Hepatocyte (in vitro differentiated cells): ENCODE results near the gene RAF1. TPM values are rescaled to one million over a fixed set of nuclear protein-coding genes. Genes with fewer than 3 reads are reported as not detected.

Source experiments
- DNase-seq: peaks from one replicate; pipeline ENCODE4 v3.0.0-alpha.2; 2016; ENCODE audit warnings: low spot score
- H2AFZ ChIP-seq: fragments of 200-600 bp; sonication (generic); 2 replicates; pipeline ENCODE4 v1.6.0; 2016; ENCODE audit warnings: antibody characterized with exemption, mild to moderate bottlenecking
- H3K27ac ChIP-seq: fragments of 200-600 bp; sonication (generic); 2 replicates; pipeline ENCODE4 v1.5.1; 2016; ENCODE audit warnings: mild to moderate bottlenecking
- H3K27me3 ChIP-seq: fragments of 200-600 bp; sonication (generic); 2 replicates; pipeline ENCODE4 v1.6.1; 2016
- H3K36me3 ChIP-seq: fragments of 200-600 bp; sonication (generic); replicated peaks from 2 replicates; pipeline ENCODE4 v1.5.1; 2016; ENCODE audit warnings: low read depth; ENCODE audit not compliant: insufficient read depth
- H3K4me1 ChIP-seq: fragments of 200-600 bp; sonication (generic); 2 replicates; pipeline ENCODE4 v1.5.1; 2016; ENCODE audit warnings: mild to moderate bottlenecking, moderate library complexity; ENCODE audit not compliant: insufficient read depth
- H3K4me2 ChIP-seq: fragments of 200-600 bp; sonication (generic); 2 replicates; pipeline ENCODE4 v1.6.0; 2016
- H3K4me3 ChIP-seq: fragments of 200-600 bp; sonication (generic); 2 replicates; pipeline ENCODE4 v1.5.1; 2016; ENCODE audit warnings: mild to moderate bottlenecking
- H3K79me2 ChIP-seq: fragments of 200-600 bp; sonication (generic); 2 replicates; pipeline ENCODE4 v1.6.0; 2017; ENCODE audit warnings: mild to moderate bottlenecking
- H3K9me2 ChIP-seq: fragments of 200-600 bp; sonication (generic); replicated peaks from 2 replicates; pipeline ENCODE4 v1.6.0; 2017; ENCODE audit warnings: mild to moderate bottlenecking; ENCODE audit not compliant: insufficient read depth
- H3K9me3 ChIP-seq: fragments of 200-600 bp; sonication (generic); 2 replicates; pipeline ENCODE4 v1.5.1; 2016; ENCODE audit warnings: low read depth, mild to moderate bottlenecking
- H4K20me1 ChIP-seq: fragments of 200-600 bp; sonication (generic); 2 replicates; pipeline ENCODE4 v1.6.0; 2016; ENCODE audit warnings: mild to moderate bottlenecking; ENCODE audit not compliant: insufficient read depth, poor library complexity, severe bottlenecking
- EZH2 ChIP-seq: fragments of 200-600 bp; sonication (generic); IDR thresholded peaks from 2 replicates; pipeline ENCODE4 v1.6.1; 2016; ENCODE audit warnings: antibody characterized with exemption, mild to moderate bottlenecking, borderline replicate concordance
- EZH2phosphoT487 ChIP-seq: fragments of 200-600 bp; sonication (generic); IDR thresholded peaks from one replicate; pipeline ENCODE4 v1.6.1; 2018; ENCODE audit warnings: antibody characterized with exemption, mild to moderate bottlenecking, low read depth, moderate library complexity; ENCODE audit not compliant: unreplicated experiment, severe bottlenecking
- WGBS: methylation state at CpG from one replicate; pipeline ENCODE4 v1.1.6; 2016; ENCODE audit warnings: low lambda C conversion rate; ENCODE audit errors: missing lambda C conversion rate; 5-methylcytosine and 5-hydroxymethylcytosine counted together
- polyA plus RNA-seq: library from polyadenylated mRNA; unstranded; fragments of >200 nt; fragmentation: Nextera tagmentation; extraction: Ambion mirVana; gene quantifications from 2 replicates; pipeline ENCODE4 v1.2.1, GENCODE V29; 2016
- total RNA-seq: library from RNA; depleted of rRNA; stranded (reverse); fragments of >200 nt; gene quantifications from 2 replicates; pipeline ENCODE4 v1.2.3, GENCODE V29; 2014
- TF ChIP-seq, protein P1 (sequence below): fragments of 200-600 bp; sonication (generic); IDR thresholded peaks from 2 replicates; pipeline ENCODE4 v1.5.1; 2016; ENCODE audit warnings: antibody characterized with exemption, mild to moderate bottlenecking; ENCODE audit not compliant: poor library complexity

Gene RAF1
- total and polyA plus RNA-seq, 2 experiments from 2014 or later = 79.8 to 118 TPM

DNA sequence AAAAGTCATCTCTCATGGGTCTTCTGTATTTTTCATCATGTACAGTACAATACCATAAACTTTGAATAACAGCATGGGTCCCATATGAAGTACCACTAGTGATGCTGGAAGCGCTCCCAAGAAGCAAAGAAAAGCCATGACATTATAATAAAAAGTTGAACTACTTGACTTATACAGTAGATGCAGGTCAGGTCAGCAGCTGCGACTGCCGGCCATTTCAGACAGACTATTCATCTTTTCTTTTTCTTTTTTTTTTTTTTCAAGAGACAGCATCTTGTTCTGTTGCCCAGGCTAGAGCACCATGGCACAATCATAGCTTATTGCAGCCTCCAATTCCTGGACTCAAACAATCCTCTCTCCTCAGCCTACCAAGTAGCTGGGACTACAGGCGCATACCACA is 10.2 kb downstream of the RAF1 start:
- H4K20me1 ChIP-seq = peaks cover 95% of the 10 kb centered on the region
- H2AFZ ChIP-seq = no peak overlapping the region
- no peak overlapping the region for H3K4me3 ChIP-seq
- 97% methylated on average over 4 of the region's 4 CpGs for WGBS
- H3K9me2 ChIP-seq = no peaks in the 10 kb centered on the region
- no peaks in the 10 kb centered on the region for H3K36me3 ChIP-seq
- TF ChIP-seq, protein P1, sequence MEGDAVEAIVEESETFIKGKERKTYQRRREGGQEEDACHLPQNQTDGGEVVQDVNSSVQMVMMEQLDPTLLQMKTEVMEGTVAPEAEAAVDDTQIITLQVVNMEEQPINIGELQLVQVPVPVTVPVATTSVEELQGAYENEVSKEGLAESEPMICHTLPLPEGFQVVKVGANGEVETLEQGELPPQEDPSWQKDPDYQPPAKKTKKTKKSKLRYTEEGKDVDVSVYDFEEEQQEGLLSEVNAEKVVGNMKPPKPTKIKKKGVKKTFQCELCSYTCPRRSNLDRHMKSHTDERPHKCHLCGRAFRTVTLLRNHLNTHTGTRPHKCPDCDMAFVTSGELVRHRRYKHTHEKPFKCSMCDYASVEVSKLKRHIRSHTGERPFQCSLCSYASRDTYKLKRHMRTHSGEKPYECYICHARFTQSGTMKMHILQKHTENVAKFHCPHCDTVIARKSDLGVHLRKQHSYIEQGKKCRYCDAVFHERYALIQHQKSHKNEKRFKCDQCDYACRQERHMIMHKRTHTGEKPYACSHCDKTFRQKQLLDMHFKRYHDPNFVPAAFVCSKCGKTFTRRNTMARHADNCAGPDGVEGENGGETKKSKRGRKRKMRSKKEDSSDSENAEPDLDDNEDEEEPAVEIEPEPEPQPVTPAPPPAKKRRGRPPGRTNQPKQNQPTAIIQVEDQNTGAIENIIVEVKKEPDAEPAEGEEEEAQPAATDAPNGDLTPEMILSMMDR = no peak
- TF ChIP-seq EZH2phosphoT487 (no peak), EZH2 (no peak)
- H3K79me2 ChIP-seq = peaks cover 100% of the 10 kb centered on the region
- H3K4me2 ChIP-seq = no peak overlapping the region
- no peak for DNase-seq
- H3K27me3 ChIP-seq = no peaks in the 10 kb centered on the region
- peaks cover 6% of the 10 kb centered on the region for H3K4me1 ChIP-seq
- H3K27ac ChIP-seq = no peak overlapping the region
- H3K9me3 ChIP-seq = no peaks in the 10 kb centered on the region

DNA sequence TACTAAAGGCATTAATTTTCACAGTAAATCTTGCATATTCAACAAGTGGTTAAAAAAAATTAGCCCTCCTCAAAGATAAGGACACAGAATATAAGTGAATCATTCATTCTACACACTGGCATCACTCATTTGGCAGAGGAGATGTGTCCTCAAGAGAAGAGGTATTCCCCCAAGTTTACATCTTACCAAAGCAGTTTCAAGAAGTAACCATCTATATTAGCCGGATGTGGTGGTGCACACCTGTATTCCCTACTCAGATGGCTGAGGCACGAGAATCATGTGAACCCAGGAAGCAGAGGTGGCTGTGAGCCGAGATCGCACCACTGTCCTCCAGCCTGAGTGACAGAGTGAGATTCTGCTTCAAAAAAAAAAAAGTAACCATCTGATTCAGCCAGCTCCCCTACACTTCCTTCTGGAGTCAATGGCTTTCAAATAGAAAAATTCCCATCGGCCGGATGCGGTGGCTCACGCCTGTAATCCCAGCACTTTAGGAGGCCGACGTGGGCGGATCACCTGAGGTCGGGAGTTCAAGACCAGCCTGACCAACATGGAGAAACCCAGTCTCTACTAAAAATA is 15.4 kb downstream of the RAF1 start:
- no peaks in the 10 kb centered on the region for H3K9me2 ChIP-seq
- no peaks in the 10 kb centered on the region for H3K36me3 ChIP-seq
- no peaks in the 10 kb centered on the region for H3K4me1 ChIP-seq
- TF ChIP-seq, protein P1 = no peak
- no peak for TF ChIP-seq EZH2phosphoT487
- no peak for TF ChIP-seq EZH2
- WGBS = 94% methylated on average over 12 of the region's 12 CpGs
- no peaks in the 10 kb centered on the region for H3K27me3 ChIP-seq
- H3K9me3 ChIP-seq = no peaks in the 10 kb centered on the region
- H3K4me2 ChIP-seq = no peak overlapping the region
- peak overlapping the region; percentile 32 for H3K27ac ChIP-seq
- no peak for DNase-seq
- no peak overlapping the region for H3K4me3 ChIP-seq
- peaks cover 90% of the 10 kb centered on the region for H4K20me1 ChIP-seq
- no peak overlapping the region for H2AFZ ChIP-seq
- peaks cover 99% of the 10 kb centered on the region for H3K79me2 ChIP-seq

DNA sequence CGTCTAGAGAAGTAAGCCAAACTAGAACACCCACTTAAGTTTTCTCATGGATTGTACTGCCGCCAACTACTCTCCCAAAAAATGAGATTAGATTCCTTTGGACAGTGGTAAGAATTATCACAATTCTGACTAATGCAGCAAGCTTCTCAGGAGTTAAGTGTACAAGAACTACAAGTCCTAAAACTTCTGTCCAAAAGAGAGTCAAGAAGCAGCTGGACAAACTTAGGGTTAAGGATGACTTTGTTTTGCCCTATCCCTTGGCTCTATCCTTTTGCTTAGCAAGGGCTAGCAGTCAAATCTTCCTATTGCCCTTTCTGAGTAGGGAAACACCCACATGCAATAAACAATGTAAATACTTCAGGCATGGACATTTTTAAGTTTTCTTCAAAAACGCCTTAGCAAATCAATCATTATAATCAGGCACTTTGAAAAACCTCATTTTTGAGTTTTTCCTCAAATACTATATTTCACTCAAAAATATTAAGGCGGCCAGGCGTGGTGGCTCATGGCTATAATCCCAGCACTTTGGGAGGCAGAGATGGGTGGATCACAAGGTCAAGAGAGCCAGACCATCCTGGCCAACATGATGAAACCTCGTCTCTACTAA is 19.5 kb downstream of the RAF1 start:
- no peak for DNase-seq
- TF ChIP-seq, protein P1 = no peak
- TF ChIP-seq EZH2 (no peak), EZH2phosphoT487 (no peak)
- no peaks in the 10 kb centered on the region for H3K9me2 ChIP-seq
- no peak overlapping the region for H3K27ac ChIP-seq
- no peak overlapping the region for H3K4me3 ChIP-seq
- H3K36me3 ChIP-seq = no peaks in the 10 kb centered on the region
- peaks cover 96% of the 10 kb centered on the region for H3K79me2 ChIP-seq
- no peaks in the 10 kb centered on the region for H3K4me1 ChIP-seq
- H2AFZ ChIP-seq = no peak overlapping the region
- no peak overlapping the region for H3K4me2 ChIP-seq
- no peaks in the 10 kb centered on the region for H3K9me3 ChIP-seq
- peaks cover 83% of the 10 kb centered on the region for H4K20me1 ChIP-seq
- WGBS = 72% methylated on average over 6 of the region's 6 CpGs
- H3K27me3 ChIP-seq = no peaks in the 10 kb centered on the region
